ENCODE data around the gene CORO1C. TPM values are rescaled to one million over a fixed set of nuclear protein-coding genes. Genes with fewer than 3 reads are reported as not detected.

Gene CORO1C
- polyA plus RNA-seq, 1 of the 3 experiments (the other 2 are of a cell fraction), result 150 TPM

DNA sequence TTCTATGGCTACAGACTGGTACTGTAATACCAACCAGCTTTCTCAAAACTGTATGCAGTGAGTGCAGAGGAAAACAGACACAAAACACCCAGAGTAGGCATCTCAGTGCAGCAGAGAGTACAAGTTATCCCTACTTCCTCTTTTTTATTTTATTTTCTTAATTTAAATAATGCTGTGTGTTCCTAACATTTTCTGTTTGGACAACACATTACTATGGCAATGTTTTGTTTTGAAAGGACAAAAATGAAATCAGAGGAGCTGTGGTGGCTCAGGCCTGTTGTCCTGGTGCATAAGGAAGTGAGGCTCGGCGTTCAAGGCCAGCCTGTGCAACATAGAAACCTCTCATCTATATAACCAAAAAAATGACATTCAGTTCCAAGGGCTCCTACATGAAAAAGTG lies 64.0 kb downstream of the CORO1C start:
- DNase-seq, result no peak

More for the DNA sequence above, 64.0 kb downstream of the CORO1C start:
- POLR2A ChIA-PET, result interaction anchor here (1.6 to 1.9 kb wide), 2 partner anchors 63 to 158 kb away, joined by 4 read pairs; no protein-coding TSS in a partner anchor
- Histone ChIP-seq H2AFZ (ENCODE audit: low read depth) (no peak overlapping the region), H3K27me3 (ENCODE audit: insufficient read depth) (no peaks in the 10 kb centered on the region), H3K4me1 (ENCODE audit: control insufficient read depth in 1 of 2, insufficient read depth in 2 of 2, low read depth in 1 of 2, low read length in 1 of 2) (peaks cover 53 to 56% of the 10 kb centered on the region in 2 experiments), H3K9ac (peak overlapping the region; percentile 23; the same call in 1 of the 2 replicates), H3K27ac (ENCODE audit: low read depth in 2 of 2, low read length in 1 of 2) (peak overlapping the region; percentile 84 to 91), H3K4me3 (ENCODE audit: low read depth in 2 of 2, low read length in 1 of 2) (no peak overlapping the region), H3F3A (replicated peaks; ENCODE audit: insufficient read depth) (peaks cover 48% of the 10 kb centered on the region), H3K36me3 (replicated peaks in 1 of 2; ENCODE audit: control insufficient read depth in 1 of 2, insufficient read depth in 2 of 2, low read length in 1 of 2) (peaks cover 8 to 27% of the 10 kb centered on the region in 2 experiments), H3K9me3 (no peaks in the 10 kb centered on the region), H3K4me2 (0 out of 2 replicates have a peak overlapping the region, but pooled peaks have one; percentile 61), H3K9me2 (no peaks in the 10 kb centered on the region), H4K20me1 (ENCODE audit: insufficient read depth) (peaks cover 30% of the 10 kb centered on the region; the same call in 1 of the 2 replicates), H3K79me2 (ENCODE audit: insufficient read depth) (peaks cover 96% of the 10 kb centered on the region)
- CTCF ChIA-PET, result interaction anchor here (0.7 to 14.1 kb wide), 13 partner anchors 8 to 426 kb away, joined by 3 to 327 read pairs (median 5); partner anchors contain the start of genes ALKBH2 and SSH1
- TF ChIP-seq, protein P1, sequence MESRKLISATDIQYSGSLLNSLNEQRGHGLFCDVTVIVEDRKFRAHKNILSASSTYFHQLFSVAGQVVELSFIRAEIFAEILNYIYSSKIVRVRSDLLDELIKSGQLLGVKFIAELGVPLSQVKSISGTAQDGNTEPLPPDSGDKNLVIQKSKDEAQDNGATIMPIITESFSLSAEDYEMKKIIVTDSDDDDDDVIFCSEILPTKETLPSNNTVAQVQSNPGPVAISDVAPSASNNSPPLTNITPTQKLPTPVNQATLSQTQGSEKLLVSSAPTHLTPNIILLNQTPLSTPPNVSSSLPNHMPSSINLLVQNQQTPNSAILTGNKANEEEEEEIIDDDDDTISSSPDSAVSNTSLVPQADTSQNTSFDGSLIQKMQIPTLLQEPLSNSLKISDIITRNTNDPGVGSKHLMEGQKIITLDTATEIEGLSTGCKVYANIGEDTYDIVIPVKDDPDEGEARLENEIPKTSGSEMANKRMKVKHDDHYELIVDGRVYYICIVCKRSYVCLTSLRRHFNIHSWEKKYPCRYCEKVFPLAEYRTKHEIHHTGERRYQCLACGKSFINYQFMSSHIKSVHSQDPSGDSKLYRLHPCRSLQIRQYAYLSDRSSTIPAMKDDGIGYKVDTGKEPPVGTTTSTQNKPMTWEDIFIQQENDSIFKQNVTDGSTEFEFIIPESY (IDR thresholded peaks at IDR 0.05; ENCODE audit: borderline replicate concordance, low read depth), result no peak
- TF ChIP-seq, protein P2, sequence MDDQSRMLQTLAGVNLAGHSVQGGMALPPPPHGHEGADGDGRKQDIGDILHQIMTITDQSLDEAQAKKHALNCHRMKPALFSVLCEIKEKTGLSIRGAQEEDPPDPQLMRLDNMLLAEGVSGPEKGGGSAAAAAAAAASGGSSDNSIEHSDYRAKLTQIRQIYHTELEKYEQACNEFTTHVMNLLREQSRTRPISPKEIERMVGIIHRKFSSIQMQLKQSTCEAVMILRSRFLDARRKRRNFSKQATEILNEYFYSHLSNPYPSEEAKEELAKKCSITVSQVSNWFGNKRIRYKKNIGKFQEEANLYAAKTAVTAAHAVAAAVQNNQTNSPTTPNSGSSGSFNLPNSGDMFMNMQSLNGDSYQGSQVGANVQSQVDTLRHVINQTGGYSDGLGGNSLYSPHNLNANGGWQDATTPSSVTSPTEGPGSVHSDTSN (IDR thresholded peaks at IDR 0.05), result no peak
- no peak for TF ChIP-seq TAF1 (IDR thresholded peaks at IDR 0.05; ENCODE audit: borderline replicate concordance, low read depth, low read length)
- TF ChIP-seq POLR2AphosphoS5 (IDR thresholded peaks at IDR 0.05; ENCODE audit: low read depth, low read length), result no peak
- no peak for TF ChIP-seq NFIC (IDR thresholded peaks at IDR 0.05; ENCODE audit: borderline replicate concordance)
- no peak for TF ChIP-seq SIN3A (IDR thresholded peaks at IDR 0.05; ENCODE audit: borderline replicate concordance, low read depth, low read length)
- TF ChIP-seq EP300 (IDR thresholded peaks at IDR 0.05; ENCODE audit: borderline replicate concordance in 1 of 2, low read depth in 1 of 2, low read length in 1 of 2), result no peak
- no peak for TF ChIP-seq MEF2A (IDR thresholded peaks at IDR 0.05; ENCODE audit: borderline replicate concordance, low read depth)
- no peak for TF ChIP-seq JUND (IDR thresholded peaks at IDR 0.05)
- TF ChIP-seq, protein P3, sequence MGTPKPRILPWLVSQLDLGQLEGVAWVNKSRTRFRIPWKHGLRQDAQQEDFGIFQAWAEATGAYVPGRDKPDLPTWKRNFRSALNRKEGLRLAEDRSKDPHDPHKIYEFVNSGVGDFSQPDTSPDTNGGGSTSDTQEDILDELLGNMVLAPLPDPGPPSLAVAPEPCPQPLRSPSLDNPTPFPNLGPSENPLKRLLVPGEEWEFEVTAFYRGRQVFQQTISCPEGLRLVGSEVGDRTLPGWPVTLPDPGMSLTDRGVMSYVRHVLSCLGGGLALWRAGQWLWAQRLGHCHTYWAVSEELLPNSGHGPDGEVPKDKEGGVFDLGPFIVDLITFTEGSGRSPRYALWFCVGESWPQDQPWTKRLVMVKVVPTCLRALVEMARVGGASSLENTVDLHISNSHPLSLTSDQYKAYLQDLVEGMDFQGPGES (IDR thresholded peaks at IDR 0.05; ENCODE audit: low read depth, low read length), result no peak
- TF ChIP-seq, protein P4, sequence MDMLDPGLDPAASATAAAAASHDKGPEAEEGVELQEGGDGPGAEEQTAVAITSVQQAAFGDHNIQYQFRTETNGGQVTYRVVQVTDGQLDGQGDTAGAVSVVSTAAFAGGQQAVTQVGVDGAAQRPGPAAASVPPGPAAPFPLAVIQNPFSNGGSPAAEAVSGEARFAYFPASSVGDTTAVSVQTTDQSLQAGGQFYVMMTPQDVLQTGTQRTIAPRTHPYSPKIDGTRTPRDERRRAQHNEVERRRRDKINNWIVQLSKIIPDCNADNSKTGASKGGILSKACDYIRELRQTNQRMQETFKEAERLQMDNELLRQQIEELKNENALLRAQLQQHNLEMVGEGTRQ (IDR thresholded peaks at IDR 0.05; ENCODE audit: borderline replicate concordance, low read depth, low read length), result no peak
- WGBS (ENCODE audit: low lambda C conversion rate), result 94% methylated on average over 2 of the region's 2 CpGs
